Stimulated activated CD4-positive, alpha-beta T cell treated with anti-CD3 and anti-CD28 coated beads, TNF-alpha, amount 100 ng/mL, for 4 hours (primary cell): ENCODE measurements around the gene PPP1R10.

ENCODE experiments used
- DNase-seq, 3 experiments: peaks; one replicate each; pipeline ENCODE4 v3.0.0-alpha.2; 2020; ENCODE audit warnings: low read depth in 3 of 3

PPP1R10 gene

GRCh38 chr6:30556906-30557682 lies 59.9 kb downstream of the PPP1R10 start, which contains the start of gene PRR3:
Gene PRR3, plus strand, starts transcription at chr6:30557295. Its CDS starts 50 bp downstream, at chr6:30557345.
- DNase-seq: peak; percentile 52 to 67 (median 66)

GRCh38 chr6:30556066-30556905 lies 60.8 kb downstream of the PPP1R10 start, which contains the start of gene GNL1:
Gene GNL1, minus strand, starts transcription at chr6:30556489. Its CDS starts 286 bp downstream, at chr6:30556203.
- peak; percentile 99 to 100 (median 99) for DNase-seq

GRCh38 chr6:30555816-30556065 lies 61.3 kb downstream of the PPP1R10 start:
- no peak for DNase-seq

GRCh38 chr6:30554962-30555815 lies 61.9 kb downstream of the PPP1R10 start:
- peak in 1 of 3 experiments; percentile 8 for DNase-seq

- DNase-seq: no peak
Measured at GRCh38 chr6:30554404-30554803, 62.6 kb downstream of the PPP1R10 start.
